ENCODE measurements around the gene C21orf58. TPM values are rescaled to one million over a fixed set of nuclear protein-coding genes. Genes with fewer than 3 reads are reported as not detected.

Gene C21orf58
- total RNA-seq, 1 donor from 2014 or later = 20.7 TPM

- no peaks in the 10 kb centered on the region for H3K27me3 Mint-ChIP-seq (ENCODE audit: low read depth)
- DNase-seq (ENCODE audit: low spot score in 2 of 2, unreplicated experiment in 2 of 2) = no peak
- H3K4me3 Mint-ChIP-seq = no peak overlapping the region
- no peaks in the 10 kb centered on the region for H3K4me1 Mint-ChIP-seq
- no peak overlapping the region for H3K27ac Mint-ChIP-seq
- H3K9me3 Mint-ChIP-seq = no peaks in the 10 kb centered on the region
- TF ChIP-seq, protein P1, sequence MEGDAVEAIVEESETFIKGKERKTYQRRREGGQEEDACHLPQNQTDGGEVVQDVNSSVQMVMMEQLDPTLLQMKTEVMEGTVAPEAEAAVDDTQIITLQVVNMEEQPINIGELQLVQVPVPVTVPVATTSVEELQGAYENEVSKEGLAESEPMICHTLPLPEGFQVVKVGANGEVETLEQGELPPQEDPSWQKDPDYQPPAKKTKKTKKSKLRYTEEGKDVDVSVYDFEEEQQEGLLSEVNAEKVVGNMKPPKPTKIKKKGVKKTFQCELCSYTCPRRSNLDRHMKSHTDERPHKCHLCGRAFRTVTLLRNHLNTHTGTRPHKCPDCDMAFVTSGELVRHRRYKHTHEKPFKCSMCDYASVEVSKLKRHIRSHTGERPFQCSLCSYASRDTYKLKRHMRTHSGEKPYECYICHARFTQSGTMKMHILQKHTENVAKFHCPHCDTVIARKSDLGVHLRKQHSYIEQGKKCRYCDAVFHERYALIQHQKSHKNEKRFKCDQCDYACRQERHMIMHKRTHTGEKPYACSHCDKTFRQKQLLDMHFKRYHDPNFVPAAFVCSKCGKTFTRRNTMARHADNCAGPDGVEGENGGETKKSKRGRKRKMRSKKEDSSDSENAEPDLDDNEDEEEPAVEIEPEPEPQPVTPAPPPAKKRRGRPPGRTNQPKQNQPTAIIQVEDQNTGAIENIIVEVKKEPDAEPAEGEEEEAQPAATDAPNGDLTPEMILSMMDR (IDR thresholded peaks at IDR 0.05; ENCODE audit: unreplicated experiment) = no peak
- peaks cover 27% of the 10 kb centered on the region for H3K36me3 Mint-ChIP-seq
These were observed 33.0 kb upstream of the C21orf58 start for GRCh38 chr21:46356494-46357334.

- TF ChIP-seq, protein P1 (IDR thresholded peaks at IDR 0.05; ENCODE audit: unreplicated experiment) = no peak
- H3K27ac Mint-ChIP-seq = no peak overlapping the region
- no peak for DNase-seq (ENCODE audit: low spot score in 2 of 2, unreplicated experiment in 2 of 2)
- H3K27me3 Mint-ChIP-seq (ENCODE audit: low read depth) = no peaks in the 10 kb centered on the region
- peaks cover 23% of the 10 kb centered on the region for H3K36me3 Mint-ChIP-seq
- no peaks in the 10 kb centered on the region for H3K4me1 Mint-ChIP-seq
- H3K4me3 Mint-ChIP-seq = no peak overlapping the region
- no peaks in the 10 kb centered on the region for H3K9me3 Mint-ChIP-seq
These were observed 32.3 kb upstream of the C21orf58 start for GRCh38 chr21:46356005-46356338.

DNA sequence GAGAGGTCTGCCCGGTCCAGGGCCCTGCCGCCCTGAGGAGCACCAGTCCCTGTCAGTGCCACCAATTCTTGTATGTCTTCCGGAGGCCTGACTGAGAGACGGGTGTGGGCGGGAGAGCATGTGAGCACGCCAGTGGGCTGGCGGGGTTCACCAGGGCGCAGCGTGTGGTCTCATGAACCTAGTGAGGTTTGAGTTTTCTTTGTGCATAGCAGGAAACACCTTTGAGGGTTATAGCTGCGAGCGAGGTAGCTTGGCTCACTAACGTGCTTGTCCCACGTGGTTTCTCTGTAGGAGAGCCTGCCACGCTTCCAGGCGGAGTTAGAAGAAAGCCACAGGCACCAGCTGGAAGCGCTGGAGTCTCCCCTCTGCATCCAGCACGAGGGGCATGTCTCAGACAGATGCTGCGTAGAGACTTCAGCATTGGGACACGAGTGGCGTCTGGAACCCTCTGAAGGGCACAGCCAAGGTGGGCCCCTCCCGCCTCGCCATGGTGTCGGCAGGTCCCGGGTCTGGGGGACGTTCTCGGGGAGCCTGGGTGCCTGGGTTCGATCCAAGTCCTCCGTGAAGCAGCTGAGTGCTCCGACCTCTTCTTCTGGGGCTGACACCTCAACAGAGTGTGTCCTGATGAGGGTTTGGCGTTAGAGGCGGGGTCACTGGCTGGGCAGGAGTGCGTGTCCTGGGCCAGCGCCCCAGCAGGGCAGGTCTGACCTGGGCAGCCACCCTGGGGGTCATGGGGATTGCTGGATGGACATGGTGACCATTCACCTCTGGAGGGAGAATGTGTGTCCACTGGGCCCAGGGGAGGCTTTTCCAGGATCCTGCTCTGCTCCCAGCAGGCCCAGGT lies 31.7 kb upstream of the C21orf58 start:
- no peaks in the 10 kb centered on the region for H3K9me3 Mint-ChIP-seq
- no peaks in the 10 kb centered on the region for H3K4me1 Mint-ChIP-seq
- TF ChIP-seq, protein P1 (IDR thresholded peaks at IDR 0.05; ENCODE audit: unreplicated experiment) = no peak
- H3K27me3 Mint-ChIP-seq (ENCODE audit: low read depth) = no peaks in the 10 kb centered on the region
- H3K36me3 Mint-ChIP-seq = peaks cover 20% of the 10 kb centered on the region
- no peak overlapping the region for H3K4me3 Mint-ChIP-seq
- no peak for DNase-seq (ENCODE audit: low spot score in 2 of 2, unreplicated experiment in 2 of 2)
- H3K27ac Mint-ChIP-seq = no peak overlapping the region

DNA sequence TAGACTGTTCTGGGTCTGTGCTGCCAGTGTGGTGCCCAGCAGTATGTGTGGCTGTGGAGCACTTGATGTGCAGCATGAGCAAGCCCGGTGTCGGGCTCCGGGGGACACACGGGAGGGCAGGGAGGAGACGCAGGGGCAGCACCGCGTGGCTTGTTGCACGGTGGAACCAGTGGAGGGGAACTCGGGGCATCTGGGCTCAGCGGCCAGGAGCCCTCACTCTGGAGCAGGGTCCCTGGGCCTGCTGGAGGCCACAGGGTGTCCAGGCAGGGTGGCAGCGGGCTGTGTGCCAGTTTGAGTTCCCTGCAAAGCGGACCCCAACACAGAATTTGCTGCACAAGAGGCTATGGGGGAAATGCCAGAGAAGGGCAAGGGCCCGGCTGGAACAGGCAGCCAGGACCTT lies 30.8 kb upstream of the C21orf58 start:
- TF ChIP-seq, protein P1 (IDR thresholded peaks at IDR 0.05; ENCODE audit: unreplicated experiment) = no peak
- Mint-ChIP-seq H3K9me3 (no peaks in the 10 kb centered on the region), H3K36me3 (peaks cover 24% of the 10 kb centered on the region), H3K27ac (no peak overlapping the region), H3K27me3 (ENCODE audit: low read depth) (no peaks in the 10 kb centered on the region), H3K4me1 (no peaks in the 10 kb centered on the region), H3K4me3 (no peak overlapping the region)
- DNase-seq (ENCODE audit: low spot score in 2 of 2, unreplicated experiment in 2 of 2) = no peak

DNA sequence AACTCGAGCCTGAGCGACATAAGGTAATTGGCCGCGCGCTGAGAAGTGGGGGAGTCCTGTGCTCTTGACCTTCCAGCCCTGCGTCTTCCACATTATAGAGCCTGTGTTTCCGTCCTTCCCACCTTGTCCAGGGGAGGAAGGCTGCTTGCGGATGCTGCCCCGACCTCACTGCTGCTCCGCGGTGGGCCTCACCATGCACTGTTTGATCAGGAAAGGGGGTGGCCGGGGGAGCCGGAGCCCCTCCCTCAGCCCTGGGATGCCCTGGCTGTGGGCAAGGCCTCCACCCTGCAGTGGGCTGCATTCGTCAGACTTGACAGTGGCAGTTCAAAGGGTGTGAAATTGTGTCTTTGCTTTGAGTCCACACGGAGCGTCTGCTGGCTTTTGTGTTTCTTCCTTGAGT lies 30.4 kb upstream of the C21orf58 start:
- DNase-seq (ENCODE audit: low spot score in 2 of 2, unreplicated experiment in 2 of 2) = no peak
- TF ChIP-seq, protein P1 (IDR thresholded peaks at IDR 0.05; ENCODE audit: unreplicated experiment) = no peak
- no peak overlapping the region for H3K27ac Mint-ChIP-seq
- H3K36me3 Mint-ChIP-seq = peaks cover 28% of the 10 kb centered on the region
- H3K9me3 Mint-ChIP-seq = no peaks in the 10 kb centered on the region
- no peak overlapping the region for H3K4me3 Mint-ChIP-seq
- no peaks in the 10 kb centered on the region for H3K4me1 Mint-ChIP-seq
- no peaks in the 10 kb centered on the region for H3K27me3 Mint-ChIP-seq (ENCODE audit: low read depth)

Measured in mesothelial cell of epicardium (in vitro differentiated cells).